Measurements from ENCODE around the gene KANK3.
"Not testable (repeated sequence)": the region's sequence is repeated elsewhere in the genome, so short reads cannot be mapped to it uniquely, and the experiment has no call there.

Gene KANK3

GRCh38 chr19:8342684-8343482 is at the start of gene KANK3:
Gene KANK3 (minus strand): TSS chr19:8343262. CDS start chr19:8337828, 5,434 bp downstream.
- peak; percentile 95 for DNase-seq (ENCODE audit: low spot score)

GRCh38 chr19:8392017-8392591 is 49.0 kb upstream of the KANK3 start:
- no peak for DNase-seq (ENCODE audit: low spot score)

GRCh38 chr19:8391198-8392016 is 48.3 kb upstream of the KANK3 start:
- no peak for DNase-seq (ENCODE audit: low spot score)

GRCh38 chr19:8390617-8390981 is 47.5 kb upstream of the KANK3 start:
- peak; percentile 92 for DNase-seq (ENCODE audit: low spot score)

GRCh38 chr19:8389891-8390616 is 47.0 kb upstream of the KANK3 start, which contains the start of gene RAB11B:
Gene RAB11B (plus strand): TSS chr19:8390360. CDS start chr19:8390417, 57 bp downstream.
- DNase-seq (ENCODE audit: low spot score) = peak; percentile 100

GRCh38 chr19:8388612-8388958 is 45.5 kb upstream of the KANK3 start:
- no peak for DNase-seq (ENCODE audit: low spot score)

GRCh38 chr19:8387688-8388611 is 44.9 kb upstream of the KANK3 start:
- no peak for DNase-seq (ENCODE audit: low spot score)

GRCh38 chr19:8386990-8387389 is 43.9 kb upstream of the KANK3 start:
- DNase-seq (ENCODE audit: low spot score) = no peak

GRCh38 chr19:8386419-8386818 is 43.4 kb upstream of the KANK3 start:
- not testable (repeated sequence) for DNase-seq (ENCODE audit: low spot score)

- DNase-seq (ENCODE audit: low spot score) = not testable (repeated sequence)
Measured at GRCh38 chr19:8385566-8385965, 42.5 kb upstream of the KANK3 start.

- DNase-seq (ENCODE audit: low spot score) = not testable (repeated sequence)
Measured at GRCh38 chr19:8385103-8385502, 42.0 kb upstream of the KANK3 start.

GRCh38 chr19:8384569-8384968 is 41.5 kb upstream of the KANK3 start:
- DNase-seq (ENCODE audit: low spot score) = not testable (repeated sequence)

- not testable (repeated sequence) for DNase-seq (ENCODE audit: low spot score)
Measured at GRCh38 chr19:8379156-8379891, 36.3 kb upstream of the KANK3 start.

- DNase-seq (ENCODE audit: low spot score) = no peak
Measured at GRCh38 chr19:8377598-8377997, 34.5 kb upstream of the KANK3 start.

- not testable (repeated sequence) for DNase-seq (ENCODE audit: low spot score)
Measured at GRCh38 chr19:8376373-8376974, 33.4 kb upstream of the KANK3 start.

- not testable (repeated sequence) for DNase-seq (ENCODE audit: low spot score)
Measured at GRCh38 chr19:8375766-8376165, 32.7 kb upstream of the KANK3 start.

GRCh38 chr19:8373867-8374813 is 31.1 kb upstream of the KANK3 start:
- DNase-seq (ENCODE audit: low spot score) = no peak

- DNase-seq (ENCODE audit: low spot score) = no peak
Measured at GRCh38 chr19:8371011-8371804, 28.1 kb upstream of the KANK3 start.

Measured in NAMALWA (cell line).